Neural cell (in vitro differentiated cells): ENCODE results near the gene PRDM15. TPM values are rescaled to one million over a fixed set of nuclear protein-coding genes. Genes with fewer than 3 reads are reported as not detected.

Experiments
- H2AFZ ChIP-seq: fragments of 200-600, 300-800 bp; sonication (generic), shearing (Covaris generic); 2 replicates; pipeline ENCODE4 v1.6.0; 2014; ENCODE audit warnings: low read depth, mild to moderate bottlenecking, antibody characterized with exemption, low read length, moderate library complexity
- H3F3A ChIP-seq: fragments of 200-600 bp; shearing (Covaris generic); 2 replicates; pipeline ENCODE4 v1.6.1; 2016; ENCODE audit warnings: mild to moderate bottlenecking, moderate library complexity, mixed read lengths, antibody characterized with exemption, low read length; ENCODE audit not compliant: insufficient read depth, poor library complexity, severe bottlenecking
- H3K27ac ChIP-seq: fragments of 200-600, 300-800 bp; sonication (generic), shearing (Covaris generic); 2 replicates; pipeline ENCODE4 v1.5.1; 2014; ENCODE audit warnings: mild to moderate bottlenecking, low read length, moderate library complexity
- H3K27me3 ChIP-seq: fragments of 300-800, 200-600 bp; sonication (generic), shearing (Covaris generic); 2 replicates; pipeline ENCODE4 v1.6.0; 2014; ENCODE audit warnings: mild to moderate bottlenecking, low read depth, low read length, moderate library complexity; ENCODE audit not compliant: insufficient read depth
- H3K36me3 ChIP-seq: fragments of 300-800, 200-600 bp; sonication (generic), shearing (Covaris generic); 2 replicates; pipeline ENCODE4 v1.5.1; 2014; ENCODE audit warnings: mild to moderate bottlenecking, antibody characterized with exemption, low read length, moderate library complexity; ENCODE audit not compliant: insufficient read depth
- H3K4me2 ChIP-seq: fragments of 300-800, 200-600 bp; sonication (generic), shearing (Covaris generic); 2 replicates; pipeline ENCODE4 v1.6.0; 2014; ENCODE audit warnings: mild to moderate bottlenecking, low read length
- H3K4me3 ChIP-seq: fragments of 300-800, 200-600 bp; sonication (generic), shearing (Covaris generic); 2 replicates; pipeline ENCODE4 v1.5.1; 2014; ENCODE audit warnings: mild to moderate bottlenecking, low read length, moderate library complexity
- H3K79me2 ChIP-seq: fragments of 200-600 bp; shearing (Covaris generic); replicated peaks from 2 replicates; pipeline ENCODE4 v1.6.0; 2014; ENCODE audit warnings: mild to moderate bottlenecking, low read length, moderate library complexity; ENCODE audit not compliant: insufficient read depth
- H3K9ac ChIP-seq: fragments of 300-800, 200-600 bp; sonication (generic), shearing (Covaris generic); 2 replicates; pipeline ENCODE4 v1.6.1; 2016; ENCODE audit warnings: mild to moderate bottlenecking, low read length, mixed read lengths
- H3K9me2 ChIP-seq: fragments of 200-600 bp; shearing (Covaris generic); 2 replicates; pipeline ENCODE4 v1.6.1; 2016; ENCODE audit warnings: mild to moderate bottlenecking, low read length, mixed read lengths; ENCODE audit not compliant: insufficient read depth
- H3K9me3 ChIP-seq: fragments of 200-600, 300-800 bp; sonication (generic), shearing (Covaris generic); 2 replicates; pipeline ENCODE4 v1.6.1; 2016; ENCODE audit warnings: mild to moderate bottlenecking, mixed run types, low read length, moderate library complexity, mixed read lengths
- H4K20me1 ChIP-seq: fragments of 200-600 bp; shearing (Covaris generic); 2 replicates; pipeline ENCODE4 v1.6.1; 2016; ENCODE audit warnings: mild to moderate bottlenecking, mixed run types; ENCODE audit not compliant: insufficient read depth
- CTCF ChIP-seq: fragments of 450-650 bp; IDR thresholded peaks from 2 replicates; pipeline ENCODE4 v1.5.1; 2014; ENCODE audit warnings: antibody characterized with exemption, mild to moderate bottlenecking, moderate library complexity; ENCODE audit not compliant: poor library complexity, severe bottlenecking
- EP300 ChIP-seq: fragments of 450-650 bp; conservative IDR thresholded peaks from 2 replicates; pipeline ENCODE4 v1.6.1; 2014; ENCODE audit warnings: antibody characterized with exemption, mild to moderate bottlenecking, moderate library complexity; ENCODE audit not compliant: poor library complexity, severe bottlenecking
- EZH2 ChIP-seq: fragments of 200-600, 300-800 bp; shearing (Covaris generic), sonication (generic); IDR thresholded peaks from 2 replicates; pipeline ENCODE4 v1.6.1; 2014; ENCODE audit warnings: antibody characterized with exemption, low read length, borderline replicate concordance, mild to moderate bottlenecking; ENCODE audit not compliant: insufficient read depth, poor library complexity, severe bottlenecking
- MXI1 ChIP-seq: fragments of 450-650 bp; conservative IDR thresholded peaks from 2 replicates; pipeline ENCODE4 v1.6.1; 2014; ENCODE audit warnings: antibody characterized with exemption, mild to moderate bottlenecking; ENCODE audit not compliant: poor library complexity, severe bottlenecking
- POLR2AphosphoS5 ChIP-seq: IDR thresholded peaks from 2 replicates; pipeline ENCODE4 v1.6.1; 2012
- RAD21 ChIP-seq: fragments of 450-650 bp; conservative IDR thresholded peaks from 2 replicates; pipeline ENCODE4 v1.6.1; 2014; ENCODE audit warnings: antibody characterized with exemption, mild to moderate bottlenecking, moderate library complexity
- REST ChIP-seq: IDR thresholded peaks from 2 replicates; pipeline ENCODE4 v1.6.1; 2012; ENCODE audit warnings: borderline replicate concordance
- SMC3 ChIP-seq: fragments of 450-650 bp; conservative IDR thresholded peaks from 2 replicates; pipeline ENCODE4 v1.6.1; 2014; ENCODE audit warnings: antibody characterized with exemption, mild to moderate bottlenecking, moderate library complexity; ENCODE audit not compliant: poor library complexity
- TAF1 ChIP-seq: IDR thresholded peaks from 2 replicates; pipeline ENCODE4 v1.6.1; 2012; ENCODE audit warnings: low read depth
- polyA plus RNA-seq: library from polyadenylated mRNA; depleted of rRNA; stranded (reverse); fragments of >200 nt; gene quantifications from 2 replicates; pipeline ENCODE4 v1.2.3, GENCODE V29; 2014

Gene PRDM15
- polyA plus RNA-seq, 1 donor from 2014 or later, result 4.1 TPM

GRCh38 chr21:41926117-41926806 is 47.1 kb upstream of the PRDM15 start:
- H3K79me2 ChIP-seq, result no peaks in the 10 kb centered on the region
- H3K9ac ChIP-seq, result no peak overlapping the region
- H3K27ac ChIP-seq, result no peak overlapping the region
- no peaks in the 10 kb centered on the region for H3K27me3 ChIP-seq
- no peak overlapping the region for H3K4me2 ChIP-seq
- no peak overlapping the region for H3K4me3 ChIP-seq
- no peaks in the 10 kb centered on the region for H3K9me2 ChIP-seq
- no peaks in the 10 kb centered on the region for H3F3A ChIP-seq
- H3K36me3 ChIP-seq, result no peaks in the 10 kb centered on the region
- no peak overlapping the region for H2AFZ ChIP-seq
- H3K9me3 ChIP-seq, result no peaks in the 10 kb centered on the region
- H4K20me1 ChIP-seq, result no peaks in the 10 kb centered on the region
- TF ChIP-seq RAD21, result no peak
- TF ChIP-seq TAF1, result no peak
- TF ChIP-seq MXI1, result no peak
- no peak for TF ChIP-seq REST
- no peak for TF ChIP-seq EZH2
- TF ChIP-seq POLR2AphosphoS5, result no peak
- no peak for TF ChIP-seq SMC3
- no peak for TF ChIP-seq CTCF
- TF ChIP-seq EP300, result no peak

- no peak overlapping the region for H2AFZ ChIP-seq
- no peaks in the 10 kb centered on the region for H3K36me3 ChIP-seq
- no peaks in the 10 kb centered on the region for H3K9me2 ChIP-seq
- no peaks in the 10 kb centered on the region for H4K20me1 ChIP-seq
- H3K9me3 ChIP-seq, result no peaks in the 10 kb centered on the region
- no peaks in the 10 kb centered on the region for H3F3A ChIP-seq
- H3K27ac ChIP-seq, result no peak overlapping the region
- no peak overlapping the region for H3K4me2 ChIP-seq
- H3K9ac ChIP-seq, result no peak overlapping the region
- TF ChIP-seq EP300, result no peak
- TF ChIP-seq TAF1, result no peak
- no peak for TF ChIP-seq CTCF
- no peak for TF ChIP-seq MXI1
- TF ChIP-seq EZH2, result no peak
- TF ChIP-seq SMC3, result no peak
- TF ChIP-seq RAD21, result no peak
- TF ChIP-seq POLR2AphosphoS5, result no peak
- TF ChIP-seq REST, result no peak
- no peaks in the 10 kb centered on the region for H3K79me2 ChIP-seq
- H3K4me3 ChIP-seq, result no peak overlapping the region
- no peaks in the 10 kb centered on the region for H3K27me3 ChIP-seq
Measured at GRCh38 chr21:41925767-41926116, 46.6 kb upstream of the PRDM15 start.
